Smooth muscle cell (in vitro differentiated cells): ENCODE measurements around the gene OR2J3. TPM values are rescaled to one million over a fixed set of nuclear protein-coding genes. Genes with fewer than 3 reads are reported as not detected.

Experiments used
- DNase-seq: peaks from one replicate; lab custom pipeline; 2025; ENCODE audit not compliant: unreplicated experiment; lab: John Stamatoyannopoulos, UW
- H2AFZ ChIP-seq: fragments of 200-600 bp; sonication (generic); 2 replicates; pipeline ENCODE4 v1.6.0; 2016; ENCODE audit warnings: antibody characterized with exemption, low read depth, mild to moderate bottlenecking
- H3F3A ChIP-seq: fragments of 200-600 bp; sonication (generic); 2 replicates; pipeline ENCODE4 v1.6.0; 2017; ENCODE audit warnings: antibody characterized with exemption, low read depth
- H3K27ac ChIP-seq: fragments of 200-600 bp; sonication (generic); 2 replicates; pipeline ENCODE4 v1.5.1; 2016; ENCODE audit warnings: low read depth, mild to moderate bottlenecking
- H3K27me3 ChIP-seq: fragments of 200-600 bp; sonication (generic); 2 replicates; pipeline ENCODE4 v1.6.1; 2016; ENCODE audit warnings: low read depth, mild to moderate bottlenecking
- H3K36me3 ChIP-seq: fragments of 200-600 bp; sonication (generic); 2 replicates; pipeline ENCODE4 v1.5.1; 2016; ENCODE audit warnings: low read depth
- H3K4me1 ChIP-seq: fragments of 200-600 bp; sonication (generic); 2 replicates; pipeline ENCODE4 v1.5.1; 2016; ENCODE audit warnings: low read depth
- H3K4me2 ChIP-seq: fragments of 200-600 bp; sonication (generic); 2 replicates; pipeline ENCODE4 v1.6.0; 2016; ENCODE audit warnings: mild to moderate bottlenecking
- H3K4me3 ChIP-seq: fragments of 200-600 bp; sonication (generic); 2 replicates; pipeline ENCODE4 v1.5.1; 2016; ENCODE audit warnings: mild to moderate bottlenecking
- H3K79me2 ChIP-seq: fragments of 200-600 bp; sonication (generic); 2 replicates; pipeline ENCODE4 v1.6.0; 2016; ENCODE audit warnings: low read depth, mild to moderate bottlenecking
- H3K9ac ChIP-seq: fragments of 200-600 bp; sonication (generic); 2 replicates; pipeline ENCODE4 v1.6.0; 2016; ENCODE audit warnings: low read depth
- H3K9me3 ChIP-seq: fragments of 200-600 bp; sonication (generic); replicated peaks from 2 replicates; pipeline ENCODE4 v1.5.1; 2016; ENCODE audit warnings: low read depth
- H4K20me1 ChIP-seq: fragments of 200-600 bp; sonication (generic); 2 replicates; pipeline ENCODE4 v1.6.0; 2016; ENCODE audit warnings: low read depth
- whole genome bisulfite sequencing: methylation state at CpG from one replicate; pipeline ENCODE4 v1.1.7; 2016; ENCODE audit warnings: low lambda C conversion rate; 5-methylcytosine and 5-hydroxymethylcytosine counted together
- polyA plus RNA-seq: library from polyadenylated mRNA; unstranded; fragments of >200 nt; fragmentation: Nextera tagmentation; extraction: Ambion mirVana; gene quantifications from 2 replicates; pipeline ENCODE4 v1.2.1, GENCODE V29; 2016
- total RNA-seq: library from RNA; depleted of rRNA; stranded (reverse); fragments of >200 nt; gene quantifications from 2 replicates; pipeline ENCODE4 v1.2.3, GENCODE V29; 2014
- TF ChIP-seq, protein P1 (sequence below): fragments of 200-600 bp; sonication (generic); IDR thresholded peaks from 2 replicates; pipeline ENCODE4 v1.5.1; 2017; ENCODE audit warnings: borderline replicate concordance, mild to moderate bottlenecking, antibody characterized with exemption; ENCODE audit not compliant: insufficient read depth, poor library complexity, severe bottlenecking

OR2J3 gene
- total and polyA plus RNA-seq, 2 experiments from 2014 or later = not detected

DNA sequence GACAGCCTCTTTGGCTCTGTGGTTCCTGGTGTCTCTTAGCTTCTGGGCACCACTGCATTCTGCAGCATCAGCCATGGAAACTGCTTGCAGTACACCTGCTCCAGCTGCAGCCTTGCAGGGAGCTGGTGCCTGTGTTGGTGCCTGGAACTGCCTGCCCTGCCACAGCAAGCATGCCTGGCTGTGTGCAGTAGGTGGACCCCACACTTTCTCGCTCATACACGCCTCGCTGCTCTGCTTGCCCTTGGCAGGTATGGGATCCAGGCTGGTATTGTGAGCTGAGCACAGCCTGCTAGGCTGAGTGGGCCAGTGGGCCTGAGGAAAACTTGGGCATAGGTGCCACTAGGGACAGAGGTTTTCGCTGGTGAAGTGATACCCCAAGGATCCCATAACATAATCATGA lies 22.8 kb downstream of the OR2J3 start:
- 89% methylated on average over 4 of the region's 4 CpGs for WGBS
- H3K4me1 ChIP-seq = no peaks in the 10 kb centered on the region
- TF ChIP-seq, protein P1, sequence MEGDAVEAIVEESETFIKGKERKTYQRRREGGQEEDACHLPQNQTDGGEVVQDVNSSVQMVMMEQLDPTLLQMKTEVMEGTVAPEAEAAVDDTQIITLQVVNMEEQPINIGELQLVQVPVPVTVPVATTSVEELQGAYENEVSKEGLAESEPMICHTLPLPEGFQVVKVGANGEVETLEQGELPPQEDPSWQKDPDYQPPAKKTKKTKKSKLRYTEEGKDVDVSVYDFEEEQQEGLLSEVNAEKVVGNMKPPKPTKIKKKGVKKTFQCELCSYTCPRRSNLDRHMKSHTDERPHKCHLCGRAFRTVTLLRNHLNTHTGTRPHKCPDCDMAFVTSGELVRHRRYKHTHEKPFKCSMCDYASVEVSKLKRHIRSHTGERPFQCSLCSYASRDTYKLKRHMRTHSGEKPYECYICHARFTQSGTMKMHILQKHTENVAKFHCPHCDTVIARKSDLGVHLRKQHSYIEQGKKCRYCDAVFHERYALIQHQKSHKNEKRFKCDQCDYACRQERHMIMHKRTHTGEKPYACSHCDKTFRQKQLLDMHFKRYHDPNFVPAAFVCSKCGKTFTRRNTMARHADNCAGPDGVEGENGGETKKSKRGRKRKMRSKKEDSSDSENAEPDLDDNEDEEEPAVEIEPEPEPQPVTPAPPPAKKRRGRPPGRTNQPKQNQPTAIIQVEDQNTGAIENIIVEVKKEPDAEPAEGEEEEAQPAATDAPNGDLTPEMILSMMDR = no peak

DNA sequence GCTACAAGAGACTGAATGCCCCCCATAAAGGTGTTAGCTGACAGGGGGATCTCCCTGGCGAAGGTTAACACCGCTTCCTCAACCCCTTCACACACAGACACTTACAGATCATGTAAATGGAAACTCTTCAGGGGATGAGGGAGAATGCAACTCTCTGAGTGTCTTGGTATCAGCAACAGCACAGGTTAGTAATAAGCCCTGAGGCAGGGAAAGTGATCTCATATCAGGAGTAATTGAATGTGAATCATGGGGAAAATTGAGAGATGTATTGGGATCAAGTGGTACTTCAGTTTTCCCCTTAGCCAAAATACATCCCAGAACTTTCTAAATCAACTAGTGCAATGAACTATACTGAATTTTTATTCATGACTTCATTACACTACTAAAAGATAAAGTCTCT lies 23.8 kb downstream of the OR2J3 start:
- H3K79me2 ChIP-seq = no peaks in the 10 kb centered on the region

More for the DNA sequence above, 22.8 kb downstream of the OR2J3 start:
- Histone ChIP-seq H3K9ac (no peak overlapping the region), H3K27ac (no peak overlapping the region), H3F3A (no peaks in the 10 kb centered on the region), H3K79me2 (no peaks in the 10 kb centered on the region), H4K20me1 (no peaks in the 10 kb centered on the region), H2AFZ (no peak overlapping the region), H3K27me3 (peaks cover 4% of the 10 kb centered on the region), H3K9me3 (no peaks in the 10 kb centered on the region), H3K4me2 (no peak overlapping the region), H3K4me3 (no peak overlapping the region), H3K36me3 (no peaks in the 10 kb centered on the region)
- no peak for DNase-seq

DNA sequence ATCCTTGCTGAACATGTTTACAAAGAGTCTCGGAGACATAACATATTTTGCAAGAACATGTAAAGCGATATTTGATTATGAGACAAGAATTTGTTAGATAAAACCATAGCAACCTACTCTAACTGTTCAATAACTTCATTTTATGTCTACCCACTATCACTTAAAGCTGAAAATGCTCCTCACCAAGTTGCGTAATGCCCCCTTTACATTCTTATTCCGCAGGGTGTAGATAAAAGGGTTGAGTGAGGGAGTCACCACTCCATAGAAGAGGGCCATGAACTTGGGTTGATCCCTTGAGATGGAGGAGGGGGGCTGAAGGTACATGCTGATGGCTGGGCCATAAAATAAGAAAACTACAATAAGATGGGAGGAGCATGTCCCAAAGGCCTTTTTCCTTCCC lies 29.9 kb downstream of the OR2J3 start:
- Histone ChIP-seq H2AFZ (no peak overlapping the region), H3F3A (no peaks in the 10 kb centered on the region), H3K4me2 (no peak overlapping the region), H3K9ac (no peak overlapping the region), H3K27me3 (no peaks in the 10 kb centered on the region), H3K4me1 (no peaks in the 10 kb centered on the region), H4K20me1 (no peaks in the 10 kb centered on the region), H3K9me3 (no peaks in the 10 kb centered on the region), H3K36me3 (no peaks in the 10 kb centered on the region), H3K4me3 (no peak overlapping the region), H3K79me2 (no peaks in the 10 kb centered on the region), H3K27ac (no peak overlapping the region)
- WGBS = 93% methylated on average over 4 of the region's 4 CpGs
- TF ChIP-seq, protein P1 = no peak
- DNase-seq = no peak

More for the DNA sequence above, 23.8 kb downstream of the OR2J3 start:
- no peak overlapping the region for H3K4me3 ChIP-seq
- H4K20me1 ChIP-seq = no peaks in the 10 kb centered on the region
- peaks cover 4% of the 10 kb centered on the region for H3K27me3 ChIP-seq
- no peaks in the 10 kb centered on the region for H3K36me3 ChIP-seq
- H3K9me3 ChIP-seq = no peaks in the 10 kb centered on the region
- no peak for DNase-seq
- no peak overlapping the region for H2AFZ ChIP-seq
- no peaks in the 10 kb centered on the region for H3K4me1 ChIP-seq
- no peak overlapping the region for H3K4me2 ChIP-seq
- 90% methylated on average over 2 of the region's 2 CpGs for WGBS
- no peak overlapping the region for H3K9ac ChIP-seq
- H3K27ac ChIP-seq = no peak overlapping the region
- no peaks in the 10 kb centered on the region for H3F3A ChIP-seq
- TF ChIP-seq, protein P1 = no peak

DNA sequence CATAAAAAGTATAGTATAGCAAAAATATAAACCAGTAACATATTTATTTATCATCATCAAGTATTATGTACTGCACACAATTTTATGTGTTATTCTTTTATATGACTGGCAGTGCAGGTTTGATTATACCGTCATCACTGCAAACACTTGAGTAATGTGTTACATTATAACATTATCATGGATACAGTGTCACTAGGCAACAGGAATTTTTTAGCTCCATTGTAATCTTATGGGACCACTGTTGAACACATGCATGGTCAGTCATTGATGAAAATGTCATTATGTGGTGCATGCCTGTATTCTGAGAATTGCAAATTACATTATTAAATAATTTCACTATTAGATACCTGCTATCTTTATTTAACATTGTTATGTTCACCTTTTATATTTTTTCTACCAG lies 33.7 kb downstream of the OR2J3 start:
- Histone ChIP-seq H3F3A (no peaks in the 10 kb centered on the region), H3K4me3 (no peak overlapping the region), H3K9me3 (no peaks in the 10 kb centered on the region), H3K9ac (no peak overlapping the region), H2AFZ (no peak overlapping the region), H3K27me3 (no peaks in the 10 kb centered on the region), H3K4me2 (no peak overlapping the region), H4K20me1 (no peaks in the 10 kb centered on the region), H3K4me1 (no peaks in the 10 kb centered on the region), H3K27ac (no peak overlapping the region), H3K79me2 (no peaks in the 10 kb centered on the region), H3K36me3 (no peaks in the 10 kb centered on the region)
- DNase-seq = no peak
- TF ChIP-seq, protein P1 = no peak
- 86% methylated on average over 1 of the region's 1 CpG for WGBS
